GM12801 (cell line): Measurements from ENCODE around the gene SERPINA12.

Source experiments
- TF ChIP-seq, protein P1 (sequence below): IDR thresholded peaks from one replicate; pipeline ENCODE4 v1.5.1; 2011; ENCODE audit warnings: control low read depth; ENCODE audit not compliant: insufficient read length; ENCODE audit errors: extremely low read depth

SERPINA12 gene

DNA sequence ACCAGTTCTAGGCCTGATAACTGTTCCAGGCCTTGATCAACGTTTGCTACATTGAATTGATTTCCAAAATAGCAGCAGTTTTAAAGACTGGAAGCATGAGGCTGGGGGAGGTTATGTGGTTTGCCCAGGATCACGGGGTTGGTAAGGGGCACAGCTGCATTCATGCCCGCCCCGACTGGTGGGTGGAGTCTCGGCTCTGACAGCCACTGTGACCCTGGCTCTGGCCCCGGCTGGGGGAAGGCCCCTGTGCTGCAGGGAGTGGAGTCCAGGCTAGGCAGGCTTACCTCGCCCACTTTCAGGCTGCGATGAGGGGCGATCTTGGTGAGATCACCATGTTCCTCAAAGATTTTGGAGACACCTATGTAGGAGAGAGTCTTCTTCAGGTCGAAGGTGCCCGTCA lies 19.9 kb downstream of the SERPINA12 start:
- TF ChIP-seq, protein P1, sequence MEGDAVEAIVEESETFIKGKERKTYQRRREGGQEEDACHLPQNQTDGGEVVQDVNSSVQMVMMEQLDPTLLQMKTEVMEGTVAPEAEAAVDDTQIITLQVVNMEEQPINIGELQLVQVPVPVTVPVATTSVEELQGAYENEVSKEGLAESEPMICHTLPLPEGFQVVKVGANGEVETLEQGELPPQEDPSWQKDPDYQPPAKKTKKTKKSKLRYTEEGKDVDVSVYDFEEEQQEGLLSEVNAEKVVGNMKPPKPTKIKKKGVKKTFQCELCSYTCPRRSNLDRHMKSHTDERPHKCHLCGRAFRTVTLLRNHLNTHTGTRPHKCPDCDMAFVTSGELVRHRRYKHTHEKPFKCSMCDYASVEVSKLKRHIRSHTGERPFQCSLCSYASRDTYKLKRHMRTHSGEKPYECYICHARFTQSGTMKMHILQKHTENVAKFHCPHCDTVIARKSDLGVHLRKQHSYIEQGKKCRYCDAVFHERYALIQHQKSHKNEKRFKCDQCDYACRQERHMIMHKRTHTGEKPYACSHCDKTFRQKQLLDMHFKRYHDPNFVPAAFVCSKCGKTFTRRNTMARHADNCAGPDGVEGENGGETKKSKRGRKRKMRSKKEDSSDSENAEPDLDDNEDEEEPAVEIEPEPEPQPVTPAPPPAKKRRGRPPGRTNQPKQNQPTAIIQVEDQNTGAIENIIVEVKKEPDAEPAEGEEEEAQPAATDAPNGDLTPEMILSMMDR: no peak

DNA sequence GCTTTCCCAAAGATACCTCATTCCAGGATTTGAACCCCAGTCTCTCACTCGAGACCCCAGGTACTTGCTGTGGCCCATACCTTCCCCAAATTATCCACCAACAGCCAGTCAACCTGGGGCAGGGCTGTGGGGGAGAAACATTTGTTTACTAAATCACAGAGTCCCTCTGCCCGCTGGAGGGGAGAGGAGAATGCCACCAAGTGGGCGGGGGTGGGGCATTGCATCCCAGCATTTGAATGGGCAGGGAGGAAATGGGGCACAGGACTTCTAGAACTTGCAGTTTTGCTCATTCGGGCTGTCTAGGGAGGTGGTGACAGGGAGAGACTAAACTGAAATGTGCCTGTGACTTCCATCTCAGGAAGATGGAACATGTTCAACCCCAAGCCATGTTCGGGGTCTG lies 22.4 kb downstream of the SERPINA12 start:
- TF ChIP-seq, protein P1: no peak

DNA sequence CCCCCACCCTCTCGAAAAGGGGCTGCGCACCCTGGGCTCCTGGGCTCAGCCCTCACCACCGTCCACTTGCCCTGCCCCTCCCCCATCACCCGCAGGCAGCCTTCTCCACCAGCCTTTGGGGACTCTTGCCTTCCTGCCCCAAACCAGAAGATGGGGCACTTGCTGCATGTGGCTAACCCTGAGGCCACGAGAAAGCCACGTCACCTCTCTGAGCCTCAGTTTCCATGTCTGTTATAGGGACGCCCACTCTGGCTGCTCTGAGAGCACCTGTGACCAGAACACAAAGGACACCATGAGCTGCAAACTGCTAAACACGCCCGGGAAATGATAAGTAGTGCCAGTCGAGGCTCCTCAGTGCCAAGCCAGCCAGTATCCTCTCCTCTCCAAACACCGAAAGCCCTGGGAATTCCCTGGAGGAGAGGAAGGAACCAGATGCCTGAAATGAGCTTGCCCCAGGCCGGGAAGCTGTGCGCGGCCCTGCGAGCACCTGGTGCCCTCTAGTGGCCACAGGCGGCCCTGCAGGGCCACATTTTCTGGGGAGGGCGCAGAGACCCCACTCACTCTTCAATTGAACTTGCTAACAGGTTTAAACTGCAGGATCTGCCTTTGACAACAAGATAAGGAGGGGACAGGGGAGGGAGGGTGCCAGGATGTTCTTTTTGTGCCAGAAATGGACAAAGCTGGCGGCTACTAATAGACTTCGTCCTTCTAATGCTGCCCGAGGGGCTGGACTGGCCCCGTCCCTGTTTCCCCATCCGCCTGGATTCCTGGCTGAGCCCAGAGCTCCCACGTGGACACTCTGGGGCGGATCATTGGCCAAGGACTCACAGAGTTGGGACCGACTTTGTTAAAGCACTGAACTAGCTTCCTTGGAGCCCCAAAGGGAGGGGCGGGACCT lies 23.1 kb downstream of the SERPINA12 start:
- TF ChIP-seq, protein P1: peak; percentile 56

DNA sequence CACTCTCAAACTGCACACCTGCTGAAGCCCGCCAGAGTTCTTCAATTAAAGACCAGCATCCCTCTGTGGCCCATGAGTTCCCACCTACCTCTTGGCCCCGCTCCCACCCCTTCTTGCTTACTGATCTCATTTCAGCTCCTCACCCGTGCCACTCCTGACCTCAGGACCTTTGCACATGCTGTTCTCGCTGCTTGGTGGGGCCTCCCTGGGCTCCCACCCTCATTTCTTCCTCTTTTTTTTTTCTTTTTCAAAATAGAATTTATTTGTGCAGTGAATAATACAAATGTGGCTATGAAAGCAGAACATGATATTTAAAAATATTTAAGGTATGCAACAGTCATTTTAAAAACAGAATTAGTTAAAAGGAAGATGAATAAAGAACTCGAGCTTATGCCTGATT lies 24.8 kb downstream of the SERPINA12 start:
- TF ChIP-seq, protein P1: no peak

DNA sequence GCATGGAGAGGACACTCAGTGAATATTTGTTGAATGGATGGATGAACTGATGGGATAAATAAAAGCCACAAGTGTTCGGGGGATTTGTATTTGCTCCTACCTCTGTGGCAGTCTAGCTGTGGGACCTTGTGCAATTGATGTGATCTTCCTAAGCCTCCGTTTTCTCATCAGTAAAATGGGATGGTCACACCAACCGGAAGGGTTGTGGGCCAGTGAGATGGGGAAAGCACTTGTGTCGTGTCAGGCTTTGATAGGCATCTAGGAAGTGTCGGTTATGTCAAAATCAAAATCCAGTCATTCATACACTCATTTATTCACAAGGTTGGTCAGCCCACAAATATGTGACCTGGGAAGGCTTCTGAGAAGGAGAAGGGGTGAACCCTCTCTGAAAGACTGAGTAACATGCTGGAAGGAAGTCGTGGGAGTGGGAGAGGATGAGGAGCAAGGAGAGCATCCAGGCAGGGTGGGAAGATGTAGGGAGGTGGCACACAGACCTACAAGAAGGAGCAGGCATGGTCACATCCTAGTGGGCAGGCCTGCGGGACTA lies 25.5 kb downstream of the SERPINA12 start:
- TF ChIP-seq, protein P1: no peak

DNA sequence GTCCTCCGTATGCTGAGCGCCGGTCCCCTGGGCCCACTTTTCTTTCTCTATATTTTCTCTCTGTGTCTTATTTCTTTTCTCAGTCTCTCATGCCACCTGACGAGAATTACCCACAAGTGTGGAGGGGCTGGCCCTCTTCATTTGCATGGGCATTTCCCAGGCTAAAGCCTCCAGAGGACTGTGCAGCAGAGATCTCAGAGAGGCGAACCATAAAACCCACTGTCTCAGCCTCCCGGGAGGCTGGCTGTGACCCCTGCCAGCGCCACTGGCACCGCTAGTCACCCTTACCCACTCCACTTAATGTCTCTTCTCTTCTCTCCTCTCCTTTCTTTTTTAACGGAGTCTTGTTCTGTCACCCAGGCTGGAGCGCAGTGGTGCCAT lies 26.2 kb downstream of the SERPINA12 start:
- TF ChIP-seq, protein P1: no peak

DNA sequence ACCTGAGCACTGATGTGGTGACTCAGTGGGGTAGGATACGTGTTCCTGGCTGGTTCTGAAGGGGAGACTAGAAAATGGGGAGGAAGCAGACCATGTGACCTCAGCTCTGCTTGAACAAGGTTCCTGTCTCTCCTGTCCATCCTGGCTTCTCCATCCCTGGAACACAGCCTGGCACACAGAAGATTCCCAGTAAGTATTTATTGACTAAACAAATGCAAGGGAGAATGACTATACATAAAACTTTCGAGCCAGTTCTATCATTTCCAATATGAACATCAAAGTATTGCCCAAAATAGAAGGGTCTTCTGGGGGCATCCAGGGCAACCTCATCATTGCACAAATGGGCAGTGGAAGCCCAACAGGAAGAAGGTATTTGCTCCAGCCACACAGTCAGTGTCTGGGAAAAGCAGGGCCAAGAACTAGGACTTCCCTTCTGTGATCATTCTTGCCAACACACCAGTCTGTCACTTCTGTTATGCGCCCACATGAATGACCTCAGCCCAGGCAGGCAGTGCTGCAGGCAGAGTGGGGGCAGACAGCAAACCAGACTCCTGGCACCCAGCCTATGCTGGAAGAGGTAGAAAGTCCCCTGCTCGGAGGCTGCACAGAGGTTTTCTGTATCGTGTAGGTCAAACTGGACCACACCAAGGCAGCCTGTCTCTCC lies 27.7 kb downstream of the SERPINA12 start:
- TF ChIP-seq, protein P1: no peak
